ENCODE data around the gene GALNTL6.
"Not testable (repeated sequence)": the region's sequence is repeated elsewhere in the genome, so short reads cannot be mapped to it uniquely, and the experiment has no call there.

DNA sequence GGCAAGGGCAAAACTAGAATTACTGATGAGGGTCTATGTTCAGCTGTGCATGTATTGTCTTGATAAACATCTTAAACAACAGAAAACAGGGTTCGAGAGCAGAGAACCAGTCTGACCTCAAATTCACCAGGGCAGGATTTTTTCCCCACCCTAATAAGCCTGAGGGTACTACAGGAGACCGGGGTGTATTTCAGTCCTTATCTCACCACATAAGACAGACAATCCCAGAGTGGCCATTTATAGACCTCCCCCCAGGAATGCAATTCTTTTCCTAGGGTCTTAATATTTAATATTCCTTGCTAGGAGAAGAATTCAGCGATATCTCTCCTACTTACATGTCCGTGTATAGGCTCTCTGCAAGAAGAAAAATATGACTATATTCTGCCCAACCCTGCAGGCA is 1157.0 kb downstream of the GALNTL6 start:
- TF ChIP-seq SP1 (IDR thresholded peaks at IDR 0.05); NFRKB (IDR thresholded peaks at IDR 0.05); HDGF (IDR thresholded peaks at IDR 0.05; ENCODE audit: borderline replicate concordance); SUZ12 (IDR thresholded peaks at IDR 0.05); FOXK2 (IDR thresholded peaks at IDR 0.05); FOXA1 (IDR thresholded peaks at IDR 0.05); CTBP1 (IDR thresholded peaks at IDR 0.05; ENCODE audit: borderline replicate concordance); ELF4 (IDR thresholded peaks at IDR 0.05); ZNF384 (IDR thresholded peaks at IDR 0.05): not testable (repeated sequence)
